Measurements from ENCODE around the gene SORCS2.

- TF ChIP-seq CTCF (tag by site-specific recombination; IDR thresholded peaks at IDR 0.05) (no peak), SCRT1 (tag by site-specific recombination; IDR thresholded peaks at IDR 0.05; ENCODE audit: borderline replicate concordance) (no peak), ZNF423 (tag by site-specific recombination; IDR thresholded peaks at IDR 0.05) (no peak), ZNF513 (tag by site-specific recombination; IDR thresholded peaks at IDR 0.05) (no peak), ZNF501 (tag by site-specific recombination; IDR thresholded peaks at IDR 0.05) (no peak), ZXDB (tag by site-specific recombination; IDR thresholded peaks at IDR 0.05) (no peak), ZSCAN18 (tag by site-specific recombination; IDR thresholded peaks at IDR 0.05) (no peak), YY1 (tag by site-specific recombination; IDR thresholded peaks at IDR 0.05) (no peak)
Measured at GRCh38 chr4:7655511-7656243, 463.3 kb downstream of the SORCS2 start.

Measured in HEK293 (cell line).